WTC11 (cell line): ENCODE measurements around the gene FNDC11.

Experiments
- ATF2 ChIP-seq: sonication (generic); formaldehyde crosslinking; IDR thresholded peaks from 2 replicates; pipeline ENCODE4 v1.8.1; 2022; ENCODE audit warnings: low read depth, missing genetic modification reagents, borderline replicate concordance
- ATF3 ChIP-seq: sonication (generic); formaldehyde crosslinking; conservative IDR thresholded peaks from 2 replicates; pipeline ENCODE4 v1.8.1; 2022; ENCODE audit warnings: mild to moderate bottlenecking, missing genetic modification reagents
- CREB1 ChIP-seq: sonication (generic); formaldehyde crosslinking; IDR thresholded peaks from 2 replicates; pipeline ENCODE4 v1.8.0; 2023; ENCODE audit warnings: mild to moderate bottlenecking, missing genetic modification reagents
- CTCF ChIP-seq: fragments of 200-600 bp; IDR thresholded peaks from 2 replicates; pipeline ENCODE4 v1.8.0; 2022; ENCODE audit warnings: antibody characterized with exemption
- FOXK1 ChIP-seq: sonication (generic); formaldehyde crosslinking; IDR thresholded peaks from 2 replicates; pipeline ENCODE4 v1.8.0; 2022; ENCODE audit warnings: mild to moderate bottlenecking, moderate library complexity, missing genetic modification reagents
- IRF1 ChIP-seq: sonication (generic); formaldehyde crosslinking; IDR thresholded peaks from 2 replicates; pipeline ENCODE4 v1.8.0; 2023; ENCODE audit warnings: missing genetic modification reagents
- SMAD3 ChIP-seq: sonication (generic); formaldehyde crosslinking; IDR thresholded peaks from 2 replicates; pipeline ENCODE4 v1.8.0; 2022; ENCODE audit warnings: missing genetic modification reagents, mild to moderate bottlenecking, borderline replicate concordance
- TCF7 ChIP-seq: sonication (generic); formaldehyde crosslinking; IDR thresholded peaks from 2 replicates; pipeline ENCODE4 v1.8.0; 2022; ENCODE audit warnings: mild to moderate bottlenecking, low read depth, missing genetic modification reagents, moderate library complexity

- no peak for TF ChIP-seq CREB1
- no peak for TF ChIP-seq ATF3 (CRISPR knock-in tag)
- no peak for TF ChIP-seq ATF2 (CRISPR knock-in tag)
- TF ChIP-seq CTCF, result no peak
- TF ChIP-seq SMAD3 (CRISPR knock-in tag), result no peak
- no peak for TF ChIP-seq FOXK1 (CRISPR knock-in tag)
- no peak for TF ChIP-seq IRF1 (CRISPR knock-in tag)
- TF ChIP-seq TCF7 (CRISPR knock-in tag), result no peak
Measured at GRCh38 chr20:63546256-63546955, 7.6 kb upstream of the FNDC11 start.
